ENCODE data around the gene SYNJ2. TPM values are rescaled to one million over a fixed set of nuclear protein-coding genes. Genes with fewer than 3 reads are reported as not detected.
A peak's percentile ranks its signal among the peaks of the same experiment; 100 is the strongest.

SYNJ2 gene
- total and polyA plus RNA-seq, 2 donors (not counting 3 experiments of a cell fraction or from before 2014, with no cell fraction given), result 35.1 to 78.2 TPM

DNA sequence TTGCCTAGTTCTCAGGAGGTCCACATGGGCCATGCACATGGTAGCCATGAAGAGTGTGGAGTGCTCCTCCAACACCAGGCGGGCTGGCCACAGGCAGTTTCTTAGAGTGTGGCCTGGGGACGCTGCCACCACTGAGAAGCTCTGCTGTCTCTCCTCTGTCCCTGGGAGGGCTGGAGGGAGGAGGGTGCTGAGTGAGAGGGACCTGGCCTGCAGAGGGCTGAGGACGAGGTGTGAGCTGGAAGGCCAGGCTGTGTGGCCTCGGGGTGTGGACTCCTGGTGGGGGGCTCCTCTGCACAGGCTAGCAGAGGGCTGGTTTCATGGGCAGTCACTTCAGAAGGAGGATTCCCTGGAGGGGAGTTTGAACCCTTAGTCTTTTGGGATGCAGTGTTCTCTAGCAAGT is 39.7 kb downstream of the SYNJ2 start:
- Histone ChIP-seq H3K4me3 (replicated peaks in 1 of 3; ENCODE audit: insufficient read depth in 1 of 3, low read depth in 1 of 3, low read length in 3 of 3) (no peak overlapping the region), H2AFZ (ENCODE audit: low read depth, low read length) (no peak overlapping the region), H3K9me3 (replicated peaks; ENCODE audit: control insufficient read depth, insufficient read depth, low read length) (no peaks in the 10 kb centered on the region), H4K20me1 (replicated peaks; ENCODE audit: control insufficient read depth, extremely low read depth, insufficient read depth, low read length) (no peaks in the 10 kb centered on the region), H3K4me1 (ENCODE audit: control insufficient read depth, extremely low read depth, insufficient read depth, low read length) (peaks cover 56% of the 10 kb centered on the region), H3K9ac (replicated peaks; ENCODE audit: extremely low read depth, insufficient read depth, low read length) (peak overlapping the region; percentile 4), H3K27ac (ENCODE audit: insufficient read depth, low read depth, low read length) (peak overlapping the region; percentile 85), H3K9me1 (replicated peaks; ENCODE audit: control insufficient read depth, extremely low read depth, insufficient read depth, low read length) (no peaks in the 10 kb centered on the region), H3K36me3 (ENCODE audit: control insufficient read depth in 2 of 2, extremely low read depth in 1 of 2, insufficient read depth in 2 of 2, low read length in 2 of 2) (peaks cover 0 to 3% of the 10 kb centered on the region in 2 experiments), H3K4me2 (ENCODE audit: insufficient read depth, low read length) (no peak overlapping the region), H3K27me3 (ENCODE audit: control insufficient read depth in 2 of 2, insufficient read depth in 2 of 2, low read length in 2 of 2) (no peaks in the 10 kb centered on the region), H3K79me2 (ENCODE audit: control insufficient read depth, insufficient read depth, low read length) (peaks cover 70% of the 10 kb centered on the region)
- BruUV-seq (replicated peaks), result no TSS peak
- dilution Hi-C loops (cut with MboI; ENCODE audit: extremely low pct_ligation_motif_present, low sequenced_read_pairs), result no loop called here
- ChIA-PET POLR2A (no interaction called here), CTCF (interaction anchor here (0.7 to 2.6 kb wide), 7 partner anchors 9 to 51 kb away, joined by 3 to 22 read pairs (median 4); partner anchors contain the start of gene SYNJ2)
- no peak for DNase-seq (ENCODE audit: low read depth, low spot score)
- intact Hi-C loops (cut with micrococcal nuclease), result no loop called here
- TF ChIP-seq JUN (IDR thresholded peaks at IDR 0.05; ENCODE audit: borderline replicate concordance, insufficient read depth, insufficient read length, low read depth) (no peak), EZH2 (IDR thresholded peaks at IDR 0.05; ENCODE audit: borderline replicate concordance, low read depth, low read length, severe bottlenecking) (no peak), POLR2AphosphoS5 (IDR thresholded peaks at IDR 0.05; ENCODE audit: insufficient read depth, low read depth, low read length) (no peak), FOS (IDR thresholded peaks at IDR 0.05; ENCODE audit: borderline replicate concordance, insufficient read depth, low read length) (no peak), MYC (IDR thresholded peaks at IDR 0.05; ENCODE audit: low read depth, low read length) (no peak), POLR2A (IDR thresholded peaks at IDR 0.05; ENCODE audit: low read depth, low read length) (no peak), GATA2 (IDR thresholded peaks at IDR 0.05; ENCODE audit: insufficient read depth, insufficient read length, low read depth, low read length) (no peak)
- TF ChIP-seq, protein P1, sequence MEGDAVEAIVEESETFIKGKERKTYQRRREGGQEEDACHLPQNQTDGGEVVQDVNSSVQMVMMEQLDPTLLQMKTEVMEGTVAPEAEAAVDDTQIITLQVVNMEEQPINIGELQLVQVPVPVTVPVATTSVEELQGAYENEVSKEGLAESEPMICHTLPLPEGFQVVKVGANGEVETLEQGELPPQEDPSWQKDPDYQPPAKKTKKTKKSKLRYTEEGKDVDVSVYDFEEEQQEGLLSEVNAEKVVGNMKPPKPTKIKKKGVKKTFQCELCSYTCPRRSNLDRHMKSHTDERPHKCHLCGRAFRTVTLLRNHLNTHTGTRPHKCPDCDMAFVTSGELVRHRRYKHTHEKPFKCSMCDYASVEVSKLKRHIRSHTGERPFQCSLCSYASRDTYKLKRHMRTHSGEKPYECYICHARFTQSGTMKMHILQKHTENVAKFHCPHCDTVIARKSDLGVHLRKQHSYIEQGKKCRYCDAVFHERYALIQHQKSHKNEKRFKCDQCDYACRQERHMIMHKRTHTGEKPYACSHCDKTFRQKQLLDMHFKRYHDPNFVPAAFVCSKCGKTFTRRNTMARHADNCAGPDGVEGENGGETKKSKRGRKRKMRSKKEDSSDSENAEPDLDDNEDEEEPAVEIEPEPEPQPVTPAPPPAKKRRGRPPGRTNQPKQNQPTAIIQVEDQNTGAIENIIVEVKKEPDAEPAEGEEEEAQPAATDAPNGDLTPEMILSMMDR (IDR thresholded peaks at IDR 0.05; ENCODE audit: extremely low read depth in 1 of 2, insufficient read depth in 1 of 2, low read depth in 1 of 2, low read length in 2 of 2), result no peak
- TF ChIP-seq, protein P2, sequence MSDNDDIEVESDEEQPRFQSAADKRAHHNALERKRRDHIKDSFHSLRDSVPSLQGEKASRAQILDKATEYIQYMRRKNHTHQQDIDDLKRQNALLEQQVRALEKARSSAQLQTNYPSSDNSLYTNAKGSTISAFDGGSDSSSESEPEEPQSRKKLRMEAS (IDR thresholded peaks at IDR 0.05; ENCODE audit: insufficient read depth, insufficient read length), result no peak
- FAIRE-seq, result no peak
